ENCODE data around the gene GP1BA. TPM values are rescaled to one million over a fixed set of nuclear protein-coding genes. Genes with fewer than 3 reads are reported as not detected.
A peak's percentile ranks its signal among the peaks of the same experiment; 100 is the strongest.

The GP1BA gene
- total RNA-seq, 2 donors from 2014 or later: 0.26 TPM; not detected in 1

DNA sequence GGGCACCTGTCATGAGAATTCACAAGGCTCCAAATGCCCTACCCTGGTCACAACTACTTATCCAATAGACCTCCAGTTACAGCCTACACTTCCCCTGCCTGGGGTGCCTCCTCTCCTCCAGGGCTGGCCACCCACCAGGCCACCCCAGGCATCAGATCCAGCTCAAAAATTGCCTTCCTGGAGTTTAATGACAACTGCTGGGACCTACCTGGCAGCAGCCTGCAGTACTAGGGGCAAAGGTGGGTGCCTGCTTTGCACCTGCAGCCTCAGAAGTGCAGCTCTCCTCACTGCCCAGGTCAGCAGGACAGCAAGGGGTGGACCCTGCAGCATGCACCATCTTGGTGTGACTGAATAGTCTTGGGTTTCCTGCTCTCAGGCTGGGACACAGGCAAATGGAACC is 3.6 kb downstream of the GP1BA start:
- Mint-ChIP-seq H3K27ac (no peak overlapping the region), H3K4me3 (no peak overlapping the region)

DNA sequence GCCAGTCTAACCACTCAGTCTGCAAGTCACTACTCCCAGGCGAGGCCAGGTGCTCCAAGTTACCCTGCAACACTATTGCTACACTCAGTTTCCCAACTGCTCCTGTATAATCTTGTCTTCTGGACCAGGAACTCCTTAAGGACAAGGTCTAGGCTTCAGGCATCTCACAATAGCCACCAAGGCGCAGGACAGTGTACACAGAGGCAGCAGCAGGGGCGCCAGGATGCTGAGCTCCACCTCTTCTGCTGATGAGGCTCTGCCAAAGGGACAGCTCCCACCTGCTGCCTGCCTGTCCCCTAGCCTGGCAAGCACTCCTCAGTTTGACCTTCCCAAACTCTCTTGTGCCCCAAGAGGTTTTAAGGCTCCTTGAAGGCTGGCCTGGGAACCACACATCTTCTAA is 4.4 kb downstream of the GP1BA start:
- H3K27ac Mint-ChIP-seq: peak overlapping the region; percentile 3
- no peak for DNase-seq
- no peak overlapping the region for H3K4me3 Mint-ChIP-seq
- H3K9me3 Mint-ChIP-seq: no peaks in the 10 kb centered on the region
- H3K36me3 Mint-ChIP-seq (ENCODE audit: insufficient read depth in 2 of 2): peaks cover 9 to 25% of the 10 kb centered on the region in 2 donors
- peaks cover 27% of the 10 kb centered on the region for H3K4me1 Mint-ChIP-seq (ENCODE audit: low read depth)
- no peak for ATAC-seq (replicated peaks in 1 of 2)
- no peaks in the 10 kb centered on the region for H3K27me3 Mint-ChIP-seq (ENCODE audit: low read depth)

More for the DNA sequence above, 3.6 kb downstream of the GP1BA start:
- no peak for ATAC-seq (replicated peaks in 1 of 2)
- Mint-ChIP-seq H3K36me3 (ENCODE audit: insufficient read depth in 2 of 2) (peaks cover 6 to 20% of the 10 kb centered on the region in 2 donors), H3K27me3 (ENCODE audit: low read depth) (no peaks in the 10 kb centered on the region), H3K9me3 (no peaks in the 10 kb centered on the region), H3K4me1 (ENCODE audit: low read depth) (peaks cover 21% of the 10 kb centered on the region)
- no peak for DNase-seq

GRCh38 chr17:4937553-4937952 is 5.5 kb downstream of the GP1BA start:
- Mint-ChIP-seq H3K27me3 (ENCODE audit: low read depth) (no peaks in the 10 kb centered on the region), H3K36me3 (ENCODE audit: insufficient read depth in 2 of 2) (peaks cover 14 to 31% of the 10 kb centered on the region in 2 donors), H3K9me3 (no peaks in the 10 kb centered on the region), H3K4me3 (peak overlapping the region in 1 of 2 donors; percentile 98), H3K4me1 (ENCODE audit: low read depth) (peaks cover 38% of the 10 kb centered on the region), H3K27ac (no peak overlapping the region)
- DNase-seq (no peak), ATAC-seq (replicated peaks in 1 of 2) (no peak)

GRCh38 chr17:4938069-4938491 is 6.0 kb downstream of the GP1BA start:
- Mint-ChIP-seq H3K36me3 (ENCODE audit: insufficient read depth in 2 of 2) (peaks cover 17 to 33% of the 10 kb centered on the region in 2 donors), H3K4me1 (ENCODE audit: low read depth) (peaks cover 43% of the 10 kb centered on the region), H3K4me3 (peak overlapping the region; percentile 93 to 98), H3K27ac (peak overlapping the region; percentile 77), H3K9me3 (no peaks in the 10 kb centered on the region), H3K27me3 (ENCODE audit: low read depth) (no peaks in the 10 kb centered on the region)
- ATAC-seq (replicated peaks in 1 of 2) (no peak), DNase-seq (no peak)

- Mint-ChIP-seq H3K36me3 (ENCODE audit: insufficient read depth in 2 of 2) (peaks cover 19 to 40% of the 10 kb centered on the region in 2 donors), H3K9me3 (no peaks in the 10 kb centered on the region), H3K27me3 (ENCODE audit: low read depth) (no peaks in the 10 kb centered on the region), H3K4me3 (peak overlapping the region; percentile 93 to 98), H3K27ac (peak overlapping the region; percentile 77), H3K4me1 (ENCODE audit: low read depth) (peaks cover 51% of the 10 kb centered on the region)
- no peak for DNase-seq
- no peak for ATAC-seq (replicated peaks in 1 of 2)
Measured at GRCh38 chr17:4938688-4939545, 6.8 kb downstream of the GP1BA start.

- no peak overlapping the region for H3K27ac Mint-ChIP-seq
- H3K4me1 Mint-ChIP-seq (ENCODE audit: low read depth): peaks cover 51% of the 10 kb centered on the region
- H3K36me3 Mint-ChIP-seq (ENCODE audit: insufficient read depth in 2 of 2): peaks cover 24 to 46% of the 10 kb centered on the region in 2 donors
- no peaks in the 10 kb centered on the region for H3K9me3 Mint-ChIP-seq
- ATAC-seq (replicated peaks in 1 of 2) (peak in 1 of 2 donors; percentile 3), DNase-seq (no peak)
- H3K4me3 Mint-ChIP-seq: peak overlapping the region; percentile 93 to 98
- H3K27me3 Mint-ChIP-seq (ENCODE audit: low read depth): no peaks in the 10 kb centered on the region
Measured at GRCh38 chr17:4939546-4939795, 7.4 kb downstream of the GP1BA start.

DNA sequence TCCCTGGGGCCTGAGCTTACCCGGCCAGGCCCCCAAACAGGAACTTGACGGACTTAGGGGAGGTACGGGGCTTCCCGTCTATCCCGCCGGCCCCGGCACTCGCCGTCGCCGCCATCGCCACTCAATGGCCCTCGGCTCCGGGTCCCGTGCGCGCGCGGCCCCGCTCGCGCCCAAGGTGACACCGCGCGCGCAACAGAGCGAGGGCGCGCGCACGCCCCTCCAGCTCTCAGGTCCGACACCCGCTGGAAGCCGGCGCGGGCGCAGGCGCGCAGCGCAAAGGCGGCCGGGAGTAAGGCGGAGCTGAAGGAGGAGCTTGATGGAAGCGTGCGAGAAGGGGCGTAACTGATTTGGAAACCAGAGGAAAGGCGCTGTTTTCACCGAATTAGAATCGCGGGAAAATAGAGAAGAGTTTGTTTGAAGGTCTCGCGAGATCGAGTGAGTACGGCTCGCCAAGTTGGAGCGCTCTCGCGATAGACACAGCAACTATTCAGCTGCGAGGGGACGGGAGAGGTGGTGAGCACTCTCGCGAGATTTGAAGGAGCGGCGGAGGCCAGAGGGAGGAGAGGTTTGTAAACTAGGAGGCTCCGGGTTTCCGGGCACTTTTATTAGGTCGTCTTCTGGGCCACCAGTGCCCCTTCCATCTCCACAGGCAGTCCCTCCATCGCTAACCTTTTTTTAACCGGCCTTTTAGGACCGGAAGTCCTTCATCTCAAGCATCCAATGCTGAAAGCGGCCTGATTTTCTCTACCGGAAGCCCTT is 7.9 kb downstream of the GP1BA start, which contains the start of the genes RNF167 and SLC25A11:
TSS of gene RNF167 (plus strand) at position 473 of the 759 bp plus-strand sequence. CDS start 642 bp downstream, outside the sequence.
TSS of gene SLC25A11 (minus strand) at position 251 of the 759 bp plus-strand sequence. CDS start at position 115, 136 bp downstream.
- Mint-ChIP-seq H3K27me3 (ENCODE audit: low read depth) (no peaks in the 10 kb centered on the region), H3K9me3 (no peaks in the 10 kb centered on the region), H3K4me3 (peak within 1 kb of the TSS; percentile 93 to 98), H3K4me1 (ENCODE audit: low read depth) (peaks cover 54% of the 10 kb centered on the region), H3K27ac (peak within 1 kb of the TSS; percentile 99), H3K36me3 (ENCODE audit: insufficient read depth in 2 of 2) (peaks cover 24 to 50% of the 10 kb centered on the region in 2 donors)
- ATAC-seq (replicated peaks in 1 of 2) (peak; percentile 83), DNase-seq (peak; percentile 96 to 98)

DNA sequence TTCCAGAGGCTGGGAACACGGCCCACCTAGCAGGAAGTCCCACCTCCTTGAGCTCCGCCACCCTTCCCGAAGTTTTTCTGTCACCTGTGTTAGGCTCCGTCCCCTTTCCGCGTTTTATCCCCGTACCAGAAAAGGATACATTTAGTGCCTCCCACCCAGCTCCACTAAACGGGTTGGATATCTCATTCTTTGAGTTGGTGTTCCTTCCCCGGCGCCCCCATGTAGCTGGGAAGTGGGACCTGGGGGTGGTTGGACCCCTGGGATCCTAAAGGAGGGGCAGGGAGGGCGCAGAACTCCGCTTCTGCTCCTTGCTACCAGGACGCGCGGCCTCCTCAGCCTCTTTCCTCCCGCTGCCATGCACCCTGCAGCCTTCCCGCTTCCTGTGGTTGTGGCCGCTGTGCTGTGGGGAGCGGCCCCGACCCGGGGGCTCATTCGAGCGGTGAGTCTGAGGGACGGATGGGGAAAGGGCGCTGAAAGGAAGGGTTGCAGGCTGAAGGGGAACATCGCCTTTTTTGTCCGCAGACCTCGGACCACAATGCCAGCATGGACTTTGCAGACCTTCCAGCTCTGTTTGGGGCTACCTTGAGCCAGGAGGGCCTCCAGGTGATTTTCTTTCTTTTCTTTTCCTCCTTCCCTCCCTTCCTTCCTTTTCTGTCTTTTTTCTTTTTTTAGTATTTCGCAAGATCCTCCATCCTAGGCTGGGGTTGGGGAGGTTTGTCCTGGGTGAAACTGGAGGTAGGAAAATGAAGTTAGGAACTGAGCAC is 8.7 kb downstream of the GP1BA start:
- ATAC-seq (replicated peaks in 1 of 2): peak in 1 of 2 donors; percentile 5
- Mint-ChIP-seq H3K4me1 (ENCODE audit: low read depth) (peaks cover 61% of the 10 kb centered on the region), H3K27me3 (ENCODE audit: low read depth) (no peaks in the 10 kb centered on the region), H3K27ac (peak overlapping the region; percentile 99), H3K4me3 (peak overlapping the region; percentile 93 to 98), H3K9me3 (no peaks in the 10 kb centered on the region), H3K36me3 (ENCODE audit: insufficient read depth in 2 of 2) (peaks cover 31 to 56% of the 10 kb centered on the region in 2 donors)
- DNase-seq: peak; percentile 60 to 69

DNA sequence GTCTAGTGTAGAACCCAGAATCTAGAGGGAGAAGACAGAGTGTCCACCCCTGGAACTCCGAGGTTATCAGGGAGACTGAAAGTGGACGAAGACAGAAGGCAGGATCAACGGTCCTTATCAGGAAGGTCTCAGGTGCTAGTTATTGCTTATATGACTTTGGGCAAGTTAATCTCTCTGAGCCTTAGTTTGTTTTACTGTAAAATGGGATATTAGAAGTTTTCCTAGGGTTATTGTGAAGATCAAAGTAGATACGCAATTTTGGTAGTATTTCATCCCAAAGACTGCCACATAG is 9.2 kb downstream of the GP1BA start:
- Mint-ChIP-seq H3K27me3 (ENCODE audit: low read depth) (no peaks in the 10 kb centered on the region), H3K4me3 (peak overlapping the region; percentile 93 to 98), H3K9me3 (no peaks in the 10 kb centered on the region), H3K27ac (peak overlapping the region; percentile 99), H3K4me1 (ENCODE audit: low read depth) (peaks cover 66% of the 10 kb centered on the region), H3K36me3 (ENCODE audit: insufficient read depth in 2 of 2) (peaks cover 34 to 57% of the 10 kb centered on the region in 2 donors)
- no peak for ATAC-seq (replicated peaks in 1 of 2)
- no peak for DNase-seq

DNA sequence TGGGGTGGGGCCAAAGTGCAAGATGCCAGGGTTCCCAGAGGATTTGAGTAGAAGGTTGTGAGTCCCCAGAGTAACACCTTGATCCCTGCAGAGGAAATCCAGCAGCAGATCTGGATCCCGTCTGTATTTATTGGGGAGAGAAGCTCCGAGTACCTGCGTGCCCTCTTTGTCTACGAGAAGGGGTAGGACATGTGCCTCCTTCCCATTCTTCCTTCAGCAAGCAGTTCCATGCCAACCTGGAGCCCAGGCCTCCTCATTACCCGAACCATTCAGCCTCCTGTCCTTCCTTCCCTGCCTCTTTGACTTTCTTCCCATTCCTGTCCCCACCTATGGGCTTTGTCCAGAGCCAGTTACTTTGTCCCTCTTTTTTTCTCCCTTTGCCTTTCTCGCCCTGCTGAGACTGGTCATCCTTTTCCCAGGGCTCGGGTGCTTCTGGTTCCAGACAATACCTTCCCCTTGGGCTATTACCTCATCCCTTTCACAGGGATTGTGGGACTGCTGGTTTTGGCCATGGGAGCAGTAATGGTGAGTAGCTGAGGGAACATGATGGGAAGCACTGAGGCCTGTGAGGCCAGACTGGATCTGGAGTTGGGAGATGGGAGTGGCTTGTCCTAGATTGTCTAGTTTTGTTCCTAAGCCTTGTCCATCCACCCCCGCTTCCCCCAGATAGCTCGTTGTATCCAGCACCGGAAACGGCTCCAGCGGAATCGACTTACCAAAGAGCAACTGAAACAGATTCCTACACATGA is 10.9 kb downstream of the GP1BA start:
- ATAC-seq (replicated peaks in 1 of 2) (no peak), DNase-seq (no peak)
- Mint-ChIP-seq H3K27ac (peak overlapping the region; percentile 26), H3K4me1 (ENCODE audit: low read depth) (peaks cover 73% of the 10 kb centered on the region), H3K36me3 (ENCODE audit: insufficient read depth in 2 of 2) (peaks cover 41 to 59% of the 10 kb centered on the region in 2 donors), H3K4me3 (peak overlapping the region; percentile 93 to 98), H3K9me3 (no peaks in the 10 kb centered on the region), H3K27me3 (ENCODE audit: low read depth) (no peaks in the 10 kb centered on the region)

GRCh38 chr17:4944163-4944553 is 12.1 kb downstream of the GP1BA start:
- Mint-ChIP-seq H3K27me3 (ENCODE audit: low read depth) (no peaks in the 10 kb centered on the region), H3K4me3 (peak overlapping the region; percentile 93 to 98), H3K9me3 (no peaks in the 10 kb centered on the region), H3K36me3 (ENCODE audit: insufficient read depth in 2 of 2) (peaks cover 39 to 59% of the 10 kb centered on the region in 2 donors), H3K4me1 (ENCODE audit: low read depth) (peaks cover 62% of the 10 kb centered on the region), H3K27ac (peak overlapping the region; percentile 94)
- peak; percentile 66 to 73 for DNase-seq
- peak; percentile 12 for ATAC-seq (replicated peaks in 1 of 2)

DNA sequence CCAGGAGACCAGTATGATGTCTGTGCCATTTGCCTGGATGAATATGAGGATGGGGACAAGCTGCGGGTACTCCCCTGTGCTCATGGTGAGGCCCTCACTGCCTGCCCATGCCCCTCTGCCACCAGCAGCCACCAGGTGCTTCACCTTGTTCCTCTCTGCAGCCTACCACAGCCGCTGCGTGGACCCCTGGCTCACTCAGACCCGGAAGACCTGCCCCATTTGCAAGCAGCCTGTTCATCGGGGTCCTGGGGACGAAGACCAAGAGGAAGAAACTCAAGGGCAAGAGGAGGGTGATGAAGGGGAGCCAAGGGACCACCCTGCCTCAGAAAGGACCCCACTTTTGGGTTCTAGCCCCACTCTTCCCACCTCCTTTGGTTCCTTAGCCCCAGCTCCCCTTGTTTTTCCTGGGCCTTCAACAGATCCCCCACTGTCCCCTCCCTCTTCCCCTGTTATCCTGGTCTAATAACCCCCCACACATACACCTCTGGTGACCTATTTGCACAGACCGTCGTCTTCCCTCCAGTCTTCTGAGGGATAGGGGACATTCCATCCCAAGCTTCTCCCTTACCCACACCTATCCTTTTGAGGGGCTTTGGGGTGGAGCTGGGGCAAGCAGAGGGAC is 12.6 kb downstream of the GP1BA start:
- no peaks in the 10 kb centered on the region for H3K27me3 Mint-ChIP-seq (ENCODE audit: low read depth)
- peak overlapping the region; percentile 94 for H3K27ac Mint-ChIP-seq
- no peaks in the 10 kb centered on the region for H3K9me3 Mint-ChIP-seq
- peaks cover 61% of the 10 kb centered on the region for H3K4me1 Mint-ChIP-seq (ENCODE audit: low read depth)
- H3K4me3 Mint-ChIP-seq: peak overlapping the region; percentile 93 to 98
- ATAC-seq (replicated peaks in 1 of 2) (no peak), DNase-seq (peak; percentile 35 to 48)
- H3K36me3 Mint-ChIP-seq (ENCODE audit: insufficient read depth in 2 of 2): peaks cover 39 to 59% of the 10 kb centered on the region in 2 donors

Data from activated T-cell treated with anti-CD3 and anti-CD28 coated beads, Interleukin-2, amount 50 U/mL, for 72 hours (primary cell).